OCI-LY1 (cell line): ENCODE results near the gene ZMYM5.

Source experiments
- CTCF ChIP-seq: fragments of 200-600 bp; sonication (generic), shearing (Covaris generic); IDR thresholded peaks from 2 replicates; pipeline ENCODE4 v1.5.1; 2017; ENCODE audit warnings: mild to moderate bottlenecking, antibody characterized with exemption, low read length, moderate library complexity, mixed read lengths
- EZH2 ChIP-seq: fragments of 200-600 bp; sonication (generic), shearing (Covaris generic); IDR thresholded peaks from 2 replicates; pipeline ENCODE4 v1.8.0; 2017; ENCODE audit warnings: borderline replicate concordance, mixed run types, mild to moderate bottlenecking, antibody characterized with exemption, low read length, moderate library complexity, mixed read lengths

- TF ChIP-seq CTCF, result peak; percentile 62
- no peak for TF ChIP-seq EZH2
These were observed 1.4 kb upstream of the ZMYM5 start for GRCh38 chr13:19864746-19865309.
